Endometrial microvascular endothelial cells (primary cell): Measurements from ENCODE around the gene HEPACAM. TPM values are rescaled to one million over a fixed set of nuclear protein-coding genes. Genes with fewer than 3 reads are reported as not detected.

Experiments
- in situ Hi-C: cut with HindIII; loops from 2 replicates; pipeline ENCODE4 v1.10.0; 2017; ENCODE audit warnings: low sequenced_read_pairs, low pct_unique_long_range_greater_than_20kb; ENCODE audit errors: inconsistent ontology term
- total RNA-seq: library from RNA; depleted of rRNA; stranded (reverse); fragments of >200 nt; gene quantifications from one replicate; pipeline ENCODE4 v1.2.3, GENCODE V29; 2015; ENCODE audit errors: inconsistent ontology term

The HEPACAM gene
- total RNA-seq, 1 donor from 2014 or later, result not detected

DNA sequence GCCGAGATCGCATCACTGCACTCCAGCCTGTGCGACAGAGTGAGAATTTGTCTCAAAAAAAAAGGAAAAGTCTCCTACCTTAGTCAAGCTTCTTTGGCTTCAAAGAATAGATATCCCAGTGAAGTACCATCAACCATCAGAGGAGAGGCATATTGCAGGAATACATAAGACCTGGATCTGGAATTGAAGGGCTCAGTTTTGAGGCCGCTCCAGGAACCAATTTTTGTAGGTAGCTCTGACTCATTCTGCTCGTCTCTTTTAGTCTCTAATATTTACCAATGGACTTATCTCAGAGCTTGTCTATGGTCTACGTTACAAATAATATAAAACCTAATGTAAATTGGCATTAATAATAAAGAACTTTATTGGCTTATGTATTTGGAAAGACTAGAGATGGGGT is 10.0 kb upstream of the HEPACAM start:
- in situ Hi-C loops, result no loop called here

DNA sequence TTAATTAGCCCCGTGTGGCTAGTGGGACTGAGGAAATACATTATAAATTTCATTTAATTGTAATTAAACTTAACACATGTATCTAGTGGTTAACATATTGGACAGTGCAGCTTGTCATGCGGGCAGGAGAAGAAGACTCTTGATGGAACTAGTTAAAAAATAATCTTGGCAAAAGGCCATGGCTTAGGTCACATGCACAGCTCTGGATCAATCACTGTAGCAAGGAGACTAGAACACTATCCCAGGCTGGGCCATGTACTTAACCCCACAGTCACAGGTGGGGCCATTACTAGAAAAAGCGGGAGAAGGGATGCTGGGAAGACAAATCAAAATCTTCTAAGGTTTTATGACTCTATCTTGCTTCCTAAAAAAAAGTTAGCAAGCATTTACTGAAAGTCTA is 8.7 kb upstream of the HEPACAM start:
- in situ Hi-C loops, result no loop called here

GRCh38 chr11:124943741-124944140 is 7.9 kb upstream of the HEPACAM start:
- in situ Hi-C loops, result no loop called here

DNA sequence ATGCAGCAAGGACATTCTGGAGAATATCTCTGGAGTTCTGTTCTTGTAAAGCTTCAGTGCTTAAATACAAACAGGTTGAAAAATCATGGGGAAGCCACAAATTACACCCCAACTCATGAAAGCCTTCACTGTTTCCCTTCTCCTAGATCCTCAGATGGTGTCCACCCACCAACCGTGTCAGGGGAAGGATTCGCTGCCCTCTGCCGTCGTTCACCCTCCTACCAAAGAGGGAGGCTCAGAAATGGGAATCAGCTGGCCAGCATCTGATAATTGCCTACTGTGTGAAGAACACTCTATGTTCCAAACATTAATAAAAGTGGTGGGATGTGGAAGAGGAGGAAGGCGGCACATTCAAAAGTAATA is 7.4 kb upstream of the HEPACAM start:
- in situ Hi-C loops, result no loop called here

GRCh38 chr11:124942466-124943253 is 6.8 kb upstream of the HEPACAM start:
- in situ Hi-C loops, result no loop called here

- in situ Hi-C loops, result no loop called here
Measured at GRCh38 chr11:124941703-124942102, 5.9 kb upstream of the HEPACAM start.

- in situ Hi-C loops, result no loop called here
Measured at GRCh38 chr11:124938970-124939369, 3.1 kb upstream of the HEPACAM start.

GRCh38 chr11:124938206-124938765 is 2.4 kb upstream of the HEPACAM start:
- in situ Hi-C loops, result no loop called here

DNA sequence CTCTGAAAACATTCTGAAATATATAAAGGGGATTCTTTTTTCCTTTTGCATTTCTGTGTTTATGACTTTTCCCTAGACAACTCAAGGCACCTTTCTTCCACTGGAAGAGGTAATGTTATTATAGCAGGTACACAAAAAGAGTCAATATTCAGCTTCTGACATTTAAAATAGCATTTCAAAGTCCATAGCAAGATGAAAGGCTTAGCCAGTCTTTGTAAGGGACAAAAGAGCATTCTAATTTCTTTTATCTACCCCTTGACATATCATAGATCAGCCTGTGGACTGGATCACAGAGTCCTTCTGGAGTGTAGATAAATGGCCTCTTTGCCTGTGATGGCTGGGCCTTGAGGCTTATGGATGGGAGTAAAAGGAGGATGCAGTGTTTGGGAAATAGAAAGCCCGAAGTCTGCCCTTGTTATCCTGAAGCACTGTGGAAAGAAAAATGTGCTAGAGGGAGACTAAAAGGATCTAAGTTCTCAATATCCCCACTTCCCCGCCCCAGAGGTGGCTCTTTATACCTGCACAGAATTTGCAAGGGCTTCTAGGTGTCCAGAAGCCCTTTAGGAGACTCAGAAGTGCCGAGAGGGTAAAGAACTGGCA is 1.6 kb upstream of the HEPACAM start:
- in situ Hi-C loops, result no loop called here

DNA sequence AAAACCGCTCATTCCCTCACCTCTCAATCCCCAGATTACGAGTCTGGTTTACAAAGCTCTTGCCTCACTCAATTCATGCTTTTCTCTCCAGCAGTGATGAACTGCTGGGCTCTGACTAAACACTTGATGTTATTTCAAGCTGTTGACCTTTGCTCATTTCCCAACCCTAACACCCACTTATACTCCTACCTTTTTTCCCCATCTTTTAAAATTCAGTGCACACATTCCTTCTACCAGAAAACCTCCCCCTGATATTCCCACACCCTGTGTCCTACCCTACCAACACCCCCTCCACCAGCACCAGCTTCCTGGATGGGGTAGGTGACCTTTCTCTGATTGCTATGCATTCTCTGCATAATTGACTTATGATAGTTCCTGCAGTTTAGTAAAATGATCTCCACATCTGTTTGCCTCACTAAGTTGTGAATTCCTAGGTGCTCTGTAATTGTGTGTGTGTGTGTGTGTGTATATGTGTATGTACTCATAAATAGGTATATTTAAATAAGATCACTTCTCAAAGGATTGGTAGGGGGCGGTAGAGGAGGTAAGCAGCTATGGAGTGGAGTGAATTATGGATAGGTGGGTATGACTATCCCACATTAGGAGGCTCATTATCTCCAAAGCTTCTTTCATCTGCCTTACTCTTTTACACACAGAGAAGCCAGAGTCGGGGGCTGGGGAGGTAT is 842 bp downstream of the HEPACAM start:
- in situ Hi-C loops, result no loop called here

DNA sequence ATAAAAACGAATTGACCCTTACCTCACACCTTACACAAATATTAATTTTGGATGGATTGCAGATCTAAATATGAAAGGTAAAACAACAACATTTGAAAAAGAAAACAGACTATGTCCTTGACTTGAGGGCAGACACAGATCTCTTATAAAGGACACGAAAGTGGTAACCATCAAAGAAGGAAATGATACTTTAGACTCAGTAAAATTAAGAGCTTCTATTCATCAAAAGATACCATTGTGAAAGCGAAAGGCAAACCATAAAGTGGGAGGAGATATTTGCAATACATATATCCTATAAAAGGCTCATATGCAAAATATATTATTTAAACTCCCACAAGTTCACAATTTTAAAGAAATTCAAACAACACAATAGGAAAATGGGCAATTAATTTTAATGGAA is 5.0 kb downstream of the HEPACAM start:
- in situ Hi-C loops, result no loop called here

DNA sequence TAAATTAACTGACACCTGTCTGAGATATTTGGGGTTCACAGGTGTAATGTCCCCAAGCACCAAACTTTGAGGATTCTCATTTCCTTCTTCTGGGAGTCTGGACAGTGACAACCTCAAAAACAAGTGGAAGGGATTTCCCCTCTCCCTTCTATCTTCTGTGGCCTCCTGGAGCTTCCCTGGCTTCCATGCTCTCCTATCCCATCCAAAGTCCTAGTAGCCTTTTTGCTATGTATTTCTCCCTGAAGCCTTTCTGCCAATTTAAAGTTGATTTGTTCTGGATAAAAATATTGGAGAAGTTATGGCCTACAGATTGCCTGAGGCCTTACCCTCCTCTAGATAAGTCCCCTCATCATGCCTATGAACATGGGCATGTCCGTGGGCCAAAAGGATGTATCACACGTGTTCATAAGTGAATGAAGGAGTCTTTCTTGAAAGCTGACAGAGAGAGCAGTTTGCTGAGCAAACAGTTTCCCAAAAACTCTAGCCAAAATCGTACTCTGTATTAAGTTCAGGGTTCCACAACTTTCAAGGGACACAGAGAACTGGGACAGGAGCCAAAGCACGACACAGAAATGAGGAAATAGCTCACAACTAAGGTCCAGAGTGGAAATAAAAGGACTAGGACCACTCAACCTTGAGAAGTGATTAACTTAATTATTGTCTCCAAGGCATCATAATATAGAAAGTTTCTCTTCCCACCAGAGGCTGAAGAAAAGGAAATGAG is 6.7 kb downstream of the HEPACAM start:
- in situ Hi-C loops, result no loop called here

GRCh38 chr11:124923296-124923695 is 12.6 kb downstream of the HEPACAM start:
- in situ Hi-C loops, result no loop called here

DNA sequence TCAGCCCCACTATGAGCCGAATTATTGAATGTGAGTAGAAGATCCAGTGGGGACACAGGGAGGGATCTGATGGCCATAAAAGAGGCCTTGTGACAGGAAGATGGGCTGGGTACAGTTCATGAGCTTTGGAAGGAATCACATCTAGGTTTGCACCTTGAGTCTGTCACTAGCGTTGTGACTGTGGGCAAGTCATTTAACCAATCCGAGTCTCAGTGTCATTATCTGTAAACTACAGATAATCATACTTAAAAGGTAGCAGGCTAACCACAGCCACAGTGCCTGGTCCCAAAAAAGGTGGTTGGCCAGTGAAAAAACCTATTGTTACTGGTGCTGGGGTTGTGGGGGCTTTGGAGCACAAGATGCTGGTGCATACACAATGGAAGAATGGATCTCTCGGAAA is 13.0 kb downstream of the HEPACAM start:
- in situ Hi-C loops, result no loop called here

- in situ Hi-C loops, result no loop called here
Measured at GRCh38 chr11:124920870-124921609, 14.8 kb downstream of the HEPACAM start.

GRCh38 chr11:124920356-124920755 is 15.5 kb downstream of the HEPACAM start:
- in situ Hi-C loops, result no loop called here

GRCh38 chr11:124919898-124920297 is 15.9 kb downstream of the HEPACAM start:
- in situ Hi-C loops, result no loop called here

GRCh38 chr11:124918950-124919349 is 16.9 kb downstream of the HEPACAM start, which contains the start of gene HEPN1:
HEPN1 (plus strand) TSS chr11:124919250.
- in situ Hi-C loops, result no loop called here
